HepG2 (cell line): ENCODE results near the gene MLXIPL.
"Not testable (repeated sequence)": the region's sequence is repeated elsewhere in the genome, so short reads cannot be mapped to it uniquely, and the experiment has no call there.

Experiments
- BORCS8-MEF2B ChIP-seq: sonication (generic); formaldehyde crosslinking; IDR thresholded peaks from 2 replicates; pipeline ENCODE4 v1.8.0; 2022; ENCODE audit warnings: mild to moderate bottlenecking, missing genetic modification reagents
- ERF ChIP-seq: IDR thresholded peaks from 2 replicates; pipeline ENCODE4 v1.6.1; 2018; ENCODE audit warnings: missing biosample characterization, missing genetic modification reagents

GRCh38 chr7:73581006-73581405, 43.3 kb downstream of the MLXIPL start:
- TF ChIP-seq BORCS8-MEF2B (CRISPR knock-in tag); ERF: not testable (repeated sequence)
